ENCODE data around the gene CDH4.

Gene CDH4

DNA sequence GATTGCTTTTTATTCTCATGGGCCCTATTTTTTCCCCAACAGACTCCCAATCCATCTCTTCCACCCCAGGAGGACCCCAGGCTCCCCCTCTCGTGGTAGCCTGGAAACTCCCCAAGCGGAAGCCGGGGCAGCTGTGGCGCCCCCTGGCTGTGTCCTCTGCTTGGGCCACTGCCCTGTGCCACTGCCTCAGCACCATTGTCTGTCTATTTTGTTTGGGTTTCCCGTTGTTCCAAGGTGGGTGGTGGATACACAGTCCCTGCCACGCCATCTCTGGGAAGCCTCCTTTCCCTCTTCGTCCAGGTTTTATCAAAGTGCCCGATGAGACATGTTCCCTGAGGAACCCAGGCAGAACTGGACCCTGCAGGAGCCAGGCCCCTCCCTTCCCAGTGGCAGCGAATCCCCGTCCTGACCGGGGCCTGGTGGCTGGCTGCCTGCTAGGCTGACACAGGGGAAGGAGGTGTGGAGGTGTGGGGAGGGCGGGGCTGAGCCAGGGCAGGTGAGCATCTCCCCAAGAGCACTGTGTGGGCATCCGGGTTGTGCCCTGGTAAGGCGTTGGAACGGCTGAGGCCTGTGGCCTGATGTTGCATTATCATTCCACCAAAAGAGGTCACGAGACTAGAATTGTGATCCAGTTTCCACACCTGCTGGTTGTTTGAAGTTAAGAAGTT, 228.2 kb downstream of the CDH4 start:
- in situ Hi-C loops (cut with MboI; ENCODE audit: low sequenced_read_pairs, unreplicated experiment): no loop called here
- no peak for DNase-seq (ENCODE audit: low spot score)
- TF ChIP-seq, protein P1, sequence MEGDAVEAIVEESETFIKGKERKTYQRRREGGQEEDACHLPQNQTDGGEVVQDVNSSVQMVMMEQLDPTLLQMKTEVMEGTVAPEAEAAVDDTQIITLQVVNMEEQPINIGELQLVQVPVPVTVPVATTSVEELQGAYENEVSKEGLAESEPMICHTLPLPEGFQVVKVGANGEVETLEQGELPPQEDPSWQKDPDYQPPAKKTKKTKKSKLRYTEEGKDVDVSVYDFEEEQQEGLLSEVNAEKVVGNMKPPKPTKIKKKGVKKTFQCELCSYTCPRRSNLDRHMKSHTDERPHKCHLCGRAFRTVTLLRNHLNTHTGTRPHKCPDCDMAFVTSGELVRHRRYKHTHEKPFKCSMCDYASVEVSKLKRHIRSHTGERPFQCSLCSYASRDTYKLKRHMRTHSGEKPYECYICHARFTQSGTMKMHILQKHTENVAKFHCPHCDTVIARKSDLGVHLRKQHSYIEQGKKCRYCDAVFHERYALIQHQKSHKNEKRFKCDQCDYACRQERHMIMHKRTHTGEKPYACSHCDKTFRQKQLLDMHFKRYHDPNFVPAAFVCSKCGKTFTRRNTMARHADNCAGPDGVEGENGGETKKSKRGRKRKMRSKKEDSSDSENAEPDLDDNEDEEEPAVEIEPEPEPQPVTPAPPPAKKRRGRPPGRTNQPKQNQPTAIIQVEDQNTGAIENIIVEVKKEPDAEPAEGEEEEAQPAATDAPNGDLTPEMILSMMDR (IDR thresholded peaks at IDR 0.05; ENCODE audit: borderline replicate concordance, control extremely low read depth, extremely low read depth, insufficient read depth, missing control alignments): no peak

DNA sequence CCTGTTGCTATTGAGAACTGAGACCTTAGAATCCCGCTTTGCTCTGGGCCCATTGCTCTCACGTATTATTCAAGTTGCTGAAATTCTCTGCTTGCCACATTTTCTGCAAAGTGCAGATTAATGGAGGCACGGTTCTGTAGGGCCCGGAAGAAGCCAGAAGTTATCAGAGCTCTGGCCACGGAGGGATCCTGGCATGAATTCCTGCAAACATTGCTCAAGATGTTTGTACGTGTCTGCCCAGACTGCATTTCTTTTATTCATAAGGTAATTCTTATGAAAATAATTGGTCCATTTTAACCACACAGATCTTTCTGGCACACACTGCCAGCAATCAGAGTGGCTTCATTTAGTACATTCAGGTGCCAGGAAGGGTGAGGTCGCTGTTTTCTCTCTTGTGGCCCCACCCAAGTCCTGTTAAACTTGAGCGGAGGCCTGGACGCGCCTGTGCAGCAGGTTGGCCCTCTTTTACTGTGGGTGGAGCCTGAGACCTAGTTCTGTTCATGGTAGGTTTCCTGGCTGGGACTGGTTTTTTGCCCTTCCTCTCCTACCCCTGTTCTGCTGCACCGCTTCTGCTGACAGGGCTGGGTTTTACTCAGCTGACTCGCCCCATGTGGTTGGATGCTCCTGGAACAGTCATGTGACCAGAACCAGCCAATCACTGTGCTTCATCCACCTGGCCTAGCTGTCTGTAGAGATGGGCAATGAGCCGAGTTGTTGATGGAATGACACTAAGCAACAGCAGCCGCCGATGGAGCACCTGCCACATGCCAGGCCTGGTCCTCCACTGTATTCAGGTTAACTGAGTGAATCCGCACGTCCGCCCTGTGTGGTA, 230.2 kb downstream of the CDH4 start:
- in situ Hi-C loops (cut with MboI; ENCODE audit: low sequenced_read_pairs, unreplicated experiment): no loop called here
- DNase-seq (ENCODE audit: low spot score): no peak
- TF ChIP-seq, protein P1 (IDR thresholded peaks at IDR 0.05; ENCODE audit: borderline replicate concordance, control extremely low read depth, extremely low read depth, insufficient read depth, missing control alignments): no peak

GRCh38 chr20:61482901-61483300, 230.8 kb downstream of the CDH4 start:
- in situ Hi-C loops (cut with MboI; ENCODE audit: low sequenced_read_pairs, unreplicated experiment): no loop called here
- no peak for DNase-seq (ENCODE audit: low spot score)
- TF ChIP-seq, protein P1 (IDR thresholded peaks at IDR 0.05; ENCODE audit: borderline replicate concordance, control extremely low read depth, extremely low read depth, insufficient read depth, missing control alignments): no peak

DNA sequence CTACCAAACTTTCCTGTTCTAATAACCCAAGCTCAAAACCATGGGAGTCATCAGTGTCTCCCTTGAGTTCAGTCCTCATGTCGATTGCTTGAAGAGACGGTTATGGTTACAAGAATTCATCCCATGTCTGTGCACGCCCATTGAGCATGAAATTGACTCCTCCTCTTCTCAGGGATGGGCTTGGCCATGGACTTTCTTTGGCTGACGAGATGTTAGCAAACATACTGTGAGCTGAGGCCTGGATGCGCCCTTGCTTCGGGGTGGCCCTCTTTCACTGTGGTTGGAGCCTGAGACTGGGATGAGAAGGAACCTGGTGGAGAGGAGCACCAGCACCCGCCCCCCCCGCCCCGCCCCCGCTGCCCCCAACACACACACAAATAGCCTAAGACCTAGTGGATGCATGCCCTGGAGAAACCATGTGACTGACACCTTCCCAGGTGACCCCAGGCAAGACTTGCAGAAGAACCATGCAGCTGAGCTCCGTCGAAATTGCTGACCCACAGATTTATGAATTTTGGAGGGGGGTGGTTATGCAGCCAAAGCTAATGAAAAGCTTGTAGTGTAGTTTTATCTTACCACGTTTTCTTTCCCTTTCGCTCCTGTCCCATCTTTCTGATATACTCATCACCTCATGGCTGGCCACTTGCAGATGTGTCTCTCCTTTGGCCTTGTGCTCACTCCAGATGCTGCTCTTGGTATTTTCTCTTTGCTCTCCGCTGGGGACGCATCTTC, 231.4 kb downstream of the CDH4 start:
- DNase-seq (ENCODE audit: low spot score): no peak
- in situ Hi-C loops (cut with MboI; ENCODE audit: low sequenced_read_pairs, unreplicated experiment): no loop called here
- TF ChIP-seq, protein P1 (IDR thresholded peaks at IDR 0.05; ENCODE audit: borderline replicate concordance, control extremely low read depth, extremely low read depth, insufficient read depth, missing control alignments): no peak

DNA sequence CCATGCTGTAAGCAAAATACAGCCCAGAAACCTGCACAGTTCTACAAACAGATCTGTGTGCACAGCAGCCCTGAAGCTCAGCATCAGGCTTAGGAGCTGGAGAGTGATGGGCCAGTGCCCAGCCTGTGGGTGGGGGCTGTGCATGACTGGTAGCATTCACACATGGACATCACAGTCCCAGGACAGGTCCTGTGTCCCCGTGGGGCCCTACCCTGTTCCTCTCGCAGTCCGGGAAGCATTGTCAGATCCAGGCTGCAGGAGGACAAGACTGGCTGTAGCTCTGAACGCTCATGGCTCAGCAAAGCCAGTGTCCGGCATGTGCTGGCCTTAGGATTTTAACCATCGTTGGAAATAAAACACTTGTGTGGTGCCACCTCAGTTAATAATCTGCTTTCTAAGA, 234.1 kb downstream of the CDH4 start:
- TF ChIP-seq, protein P1 (IDR thresholded peaks at IDR 0.05; ENCODE audit: borderline replicate concordance, control extremely low read depth, extremely low read depth, insufficient read depth, missing control alignments): no peak
- DNase-seq (ENCODE audit: low spot score): no peak
- in situ Hi-C loops (cut with MboI; ENCODE audit: low sequenced_read_pairs, unreplicated experiment): no loop called here

DNA sequence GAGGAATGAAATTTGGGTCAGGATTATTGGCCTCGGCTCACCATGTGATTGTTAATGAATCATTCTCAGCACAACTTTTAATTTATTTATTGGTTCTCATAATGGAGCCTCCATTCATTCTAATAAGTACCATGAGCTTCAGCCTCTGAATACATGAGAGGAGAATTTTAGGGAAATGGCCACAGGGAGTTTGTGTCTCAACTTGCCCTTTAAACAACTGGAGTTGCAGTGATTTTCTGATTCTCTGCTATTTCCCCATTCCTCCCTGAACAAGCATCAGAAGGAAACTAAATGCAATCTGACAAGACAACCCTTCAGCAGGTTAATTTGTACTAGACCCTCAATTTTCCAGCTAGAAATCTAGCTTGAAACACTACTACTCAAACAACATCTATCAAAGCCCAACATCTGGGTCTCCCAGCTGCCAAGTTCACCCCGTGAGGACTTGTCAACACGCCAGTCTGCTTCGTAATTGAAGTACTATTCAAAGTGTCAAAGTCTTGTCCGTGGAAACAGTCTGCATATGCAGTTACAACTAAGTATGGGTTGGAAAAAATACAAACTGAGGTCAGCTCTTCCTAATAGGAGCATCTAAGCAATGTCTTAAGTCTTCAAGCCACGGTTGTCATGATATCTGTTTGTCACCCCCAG, 235.4 kb downstream of the CDH4 start:
- DNase-seq (ENCODE audit: low spot score): no peak
- in situ Hi-C loops (cut with MboI; ENCODE audit: low sequenced_read_pairs, unreplicated experiment): no loop called here
- TF ChIP-seq, protein P1 (IDR thresholded peaks at IDR 0.05; ENCODE audit: borderline replicate concordance, control extremely low read depth, extremely low read depth, insufficient read depth, missing control alignments): no peak
